Rectal smooth muscle tissue (tissue), 1 donor: Measurements from ENCODE around the gene PAMR1.
"Not testable (repeated sequence)": the region's sequence is repeated elsewhere in the genome, so short reads cannot be mapped to it uniquely, and the experiment has no call there.

ENCODE experiments used
- H3K27ac ChIP-seq: one replicate; pipeline ENCODE4 v1.7.0; 2013; ENCODE audit warnings: low read depth, low read length, inconsistent platforms
- H3K27me3 ChIP-seq: one replicate; pipeline ENCODE4 v1.7.0; 2013; ENCODE audit warnings: low read length; ENCODE audit not compliant: control insufficient read depth, insufficient read depth
- H3K36me3 ChIP-seq: one replicate; pipeline ENCODE4 v1.7.0; 2013; ENCODE audit warnings: low read length; ENCODE audit not compliant: control insufficient read depth, insufficient read depth
- H3K4me1 ChIP-seq: one replicate; pipeline ENCODE4 v1.7.0; 2013; ENCODE audit warnings: low read length; ENCODE audit not compliant: control insufficient read depth, insufficient read depth
- H3K4me3 ChIP-seq: one replicate; pipeline ENCODE4 v1.7.0; 2013; ENCODE audit warnings: low read length
- H3K9ac ChIP-seq: one replicate; pipeline ENCODE4 v1.7.0; 2013; ENCODE audit warnings: low read length

Gene PAMR1

DNA sequence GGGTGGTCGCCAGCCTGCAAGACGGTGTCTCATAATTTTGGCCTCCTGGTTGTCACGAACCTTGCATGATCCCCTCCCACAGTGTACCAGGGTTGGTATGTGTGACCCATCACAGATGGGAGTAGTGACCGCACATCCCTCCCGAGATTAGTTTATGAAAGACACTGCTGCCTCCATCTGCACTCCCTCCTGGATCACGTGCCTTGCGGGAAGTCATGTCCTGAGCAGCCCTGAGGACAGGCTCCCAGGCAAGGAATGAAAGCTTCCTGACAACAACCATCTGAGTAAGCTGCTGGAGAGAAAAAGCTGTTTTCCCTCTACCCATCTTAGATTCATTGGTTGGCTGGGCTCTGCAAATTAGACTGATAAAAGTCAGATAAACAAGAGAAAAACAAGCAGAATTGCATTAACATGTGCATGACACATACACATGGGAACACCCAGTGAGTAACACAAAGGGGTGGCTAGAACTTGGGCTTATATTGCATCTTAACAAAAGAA, 14.4 kb upstream of the PAMR1 start:
- no peak overlapping the region for H3K27ac ChIP-seq

DNA sequence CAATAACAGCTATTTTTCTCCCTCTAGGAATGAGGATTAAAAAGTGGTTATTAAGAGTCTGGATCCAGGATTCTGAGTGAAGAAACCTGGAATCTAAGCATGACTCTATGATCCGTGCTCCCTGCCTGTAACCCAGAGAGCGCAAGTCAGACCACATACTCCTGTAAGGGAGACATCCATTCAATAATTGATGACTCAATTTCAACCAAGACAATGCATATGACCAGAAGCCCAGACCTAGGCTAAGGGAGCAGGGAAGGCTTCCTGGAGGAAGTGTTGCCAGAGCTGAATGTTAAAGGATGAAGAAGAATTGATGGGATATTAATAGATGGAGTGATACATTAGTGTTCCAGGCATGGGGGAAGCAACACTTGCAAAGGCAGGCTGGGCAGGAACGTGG, 13.8 kb upstream of the PAMR1 start:
- no peaks in the 10 kb centered on the region for H3K27me3 ChIP-seq
- peak overlapping the region; percentile 25 for H3K27ac ChIP-seq
- H3K4me1 ChIP-seq, result peaks cover 16% of the 10 kb centered on the region
- no peak overlapping the region for H3K9ac ChIP-seq
- no peaks in the 10 kb centered on the region for H3K36me3 ChIP-seq
- H3K4me3 ChIP-seq, result no peak overlapping the region

More for the DNA sequence above, 14.4 kb upstream of the PAMR1 start:
- H3K36me3 ChIP-seq, result no peaks in the 10 kb centered on the region
- no peak overlapping the region for H3K4me3 ChIP-seq
- H3K27me3 ChIP-seq, result no peaks in the 10 kb centered on the region
- no peak overlapping the region for H3K9ac ChIP-seq
- H3K4me1 ChIP-seq, result peaks cover 16% of the 10 kb centered on the region

DNA sequence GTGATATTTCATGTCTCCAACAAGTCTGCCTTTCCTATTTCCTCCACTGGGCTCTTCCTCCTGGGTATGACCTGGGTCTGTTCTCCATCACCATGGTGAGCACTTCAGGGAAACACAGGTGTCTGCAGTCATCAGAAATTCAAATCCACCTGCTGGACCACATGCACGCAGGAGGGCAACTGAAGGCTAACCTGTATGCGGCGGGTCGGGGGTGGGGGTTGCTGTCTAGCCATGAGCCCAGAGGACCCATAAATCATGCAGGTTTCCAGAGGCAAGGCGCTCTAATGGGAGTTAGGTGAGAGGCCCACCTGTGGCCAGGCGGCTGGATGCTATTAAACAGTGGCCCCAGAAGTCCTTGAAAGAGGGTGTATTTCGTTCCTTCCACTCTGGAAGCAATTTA, 11.1 kb upstream of the PAMR1 start:
- no peak overlapping the region for H3K4me3 ChIP-seq
- no peak overlapping the region for H3K9ac ChIP-seq
- no peaks in the 10 kb centered on the region for H3K36me3 ChIP-seq
- H3K4me1 ChIP-seq, result peaks cover 6% of the 10 kb centered on the region
- no peaks in the 10 kb centered on the region for H3K27me3 ChIP-seq
- H3K27ac ChIP-seq, result no peak overlapping the region

DNA sequence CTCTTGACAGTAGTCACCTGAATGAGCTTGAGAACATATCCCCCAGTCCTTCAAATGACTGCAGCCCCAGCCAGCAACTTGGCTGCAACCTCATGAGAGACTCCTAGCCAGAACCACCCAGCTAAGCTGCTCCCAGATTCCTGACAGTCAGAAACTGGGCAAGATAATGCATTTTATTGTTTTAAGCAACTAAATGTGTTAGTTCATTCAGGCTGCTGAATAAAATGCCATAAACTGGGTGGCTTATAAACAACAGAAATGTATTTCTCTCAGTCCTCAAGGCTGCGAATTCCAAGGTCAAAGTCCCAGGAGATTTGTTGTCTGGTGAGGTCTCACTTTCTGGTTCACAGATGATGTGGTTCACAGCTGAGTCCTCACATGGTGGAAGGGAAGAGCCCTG, 5.8 kb upstream of the PAMR1 start:
- Histone ChIP-seq H3K27me3 (no peaks in the 10 kb centered on the region), H3K36me3 (no peaks in the 10 kb centered on the region), H3K27ac (peak overlapping the region; percentile 34), H3K4me1 (peaks cover 5% of the 10 kb centered on the region), H3K4me3 (no peak overlapping the region), H3K9ac (no peak overlapping the region)

DNA sequence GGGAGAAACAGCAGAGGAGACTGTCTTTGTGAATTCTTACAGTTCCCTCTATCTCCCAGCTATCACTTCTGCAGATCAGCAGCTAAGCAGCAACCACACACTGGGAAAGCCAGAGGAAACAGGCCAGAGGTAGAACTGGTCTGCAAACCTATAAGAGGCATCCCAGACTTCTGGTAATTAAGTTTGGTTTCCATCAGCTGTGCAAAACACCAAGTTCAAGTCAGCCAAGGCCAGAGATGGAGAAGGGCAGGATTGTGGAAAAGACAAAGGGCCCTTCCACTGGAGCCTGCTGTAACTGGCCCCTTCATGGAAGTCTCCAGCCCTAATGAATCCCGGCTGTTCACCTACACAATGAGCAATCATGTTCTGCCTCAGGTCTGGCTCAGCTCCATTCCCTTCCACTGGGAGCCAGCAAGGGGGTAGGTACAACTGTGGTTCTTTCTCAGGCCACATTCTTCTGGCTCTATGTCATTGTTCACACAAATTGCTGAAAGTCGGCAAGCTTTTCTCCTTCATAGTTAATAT, 4.6 kb upstream of the PAMR1 start:
- no peaks in the 10 kb centered on the region for H3K36me3 ChIP-seq
- peak overlapping the region; percentile 53 for H3K27ac ChIP-seq
- no peak overlapping the region for H3K9ac ChIP-seq
- peaks cover 5% of the 10 kb centered on the region for H3K4me1 ChIP-seq
- H3K4me3 ChIP-seq, result no peak overlapping the region
- peaks cover 4% of the 10 kb centered on the region for H3K27me3 ChIP-seq

DNA sequence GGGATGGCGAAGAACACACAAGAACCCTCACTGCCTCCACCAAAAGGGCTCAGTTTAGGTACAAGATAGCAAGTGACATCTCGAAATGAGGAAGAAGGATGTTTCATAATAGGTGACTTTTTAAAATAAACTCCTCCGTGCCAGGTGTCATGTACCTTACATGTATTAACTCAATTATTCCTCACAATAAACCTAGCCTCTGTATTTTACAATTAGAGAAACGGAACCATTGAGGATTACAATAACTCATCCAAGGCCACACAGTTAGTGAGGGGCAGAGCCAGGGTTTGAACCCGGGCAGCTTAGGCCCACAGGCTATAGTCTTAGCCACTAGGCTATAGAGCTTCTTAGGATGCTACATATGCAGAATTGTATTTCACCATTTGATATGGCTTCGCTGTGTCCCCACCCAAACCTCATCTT, 965 bp upstream of the PAMR1 start:
- H3K27me3 ChIP-seq, result peaks cover 4% of the 10 kb centered on the region
- H3K4me3 ChIP-seq, result peak overlapping the region; percentile 60
- H3K9ac ChIP-seq, result no peak overlapping the region

DNA sequence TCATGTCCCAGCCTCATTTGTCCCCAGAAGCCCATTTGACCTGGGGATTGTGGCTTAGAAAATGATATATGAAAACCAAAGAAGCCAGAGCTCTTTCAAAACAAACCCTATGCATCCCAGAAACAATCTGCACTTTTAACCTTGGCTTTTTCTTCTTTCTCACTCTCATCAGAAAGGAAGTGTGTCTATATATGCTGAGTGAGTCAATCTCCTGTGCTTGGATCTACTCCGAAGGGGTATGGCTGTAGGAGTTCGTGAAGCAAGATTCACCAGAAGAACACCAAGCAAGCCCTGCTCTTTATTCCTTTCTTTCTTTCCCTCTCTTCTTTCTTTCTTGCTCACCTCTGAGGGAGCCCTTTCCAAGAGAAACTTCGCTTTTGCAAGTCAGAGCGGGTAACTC, 636 bp downstream of the PAMR1 start:
- H3K9ac ChIP-seq, result no peak overlapping the region
- peak overlapping the region; percentile 81 for H3K27ac ChIP-seq

More for the DNA sequence above, 965 bp upstream of the PAMR1 start:
- Histone ChIP-seq H3K27ac (no peak overlapping the region), H3K4me1 (peaks cover 5% of the 10 kb centered on the region), H3K36me3 (no peaks in the 10 kb centered on the region)

DNA sequence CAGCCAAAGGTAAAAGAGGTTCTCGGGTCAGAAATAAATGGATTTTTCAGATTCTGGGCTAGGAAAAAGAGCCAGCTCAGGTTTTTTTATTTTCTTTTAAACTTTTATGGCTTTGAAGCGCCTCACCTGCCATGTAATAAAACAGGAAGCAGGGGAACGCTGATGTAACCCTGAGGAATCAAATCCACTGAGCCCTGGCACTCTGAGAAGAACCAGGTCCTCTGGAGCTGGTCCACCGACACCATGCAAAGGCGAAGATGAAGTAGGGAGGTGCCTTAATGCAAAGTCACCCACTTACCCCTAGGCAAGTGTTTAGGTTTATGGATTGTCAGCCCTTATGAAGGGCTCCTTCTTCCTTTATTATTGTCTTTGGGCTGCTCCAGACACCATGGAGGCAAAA, 1.6 kb downstream of the PAMR1 start:
- Histone ChIP-seq H3K9ac (no peak overlapping the region), H3K27ac (peak overlapping the region; percentile 81), H3K27me3 (peaks cover 4% of the 10 kb centered on the region), H3K4me3 (no peak overlapping the region), H3K4me1 (peaks cover 2% of the 10 kb centered on the region), H3K36me3 (no peaks in the 10 kb centered on the region)

More for the DNA sequence above, 636 bp downstream of the PAMR1 start:
- Histone ChIP-seq H3K36me3 (no peaks in the 10 kb centered on the region), H3K4me1 (peaks cover 3% of the 10 kb centered on the region), H3K4me3 (peak overlapping the region; percentile 60), H3K27me3 (peaks cover 4% of the 10 kb centered on the region)

DNA sequence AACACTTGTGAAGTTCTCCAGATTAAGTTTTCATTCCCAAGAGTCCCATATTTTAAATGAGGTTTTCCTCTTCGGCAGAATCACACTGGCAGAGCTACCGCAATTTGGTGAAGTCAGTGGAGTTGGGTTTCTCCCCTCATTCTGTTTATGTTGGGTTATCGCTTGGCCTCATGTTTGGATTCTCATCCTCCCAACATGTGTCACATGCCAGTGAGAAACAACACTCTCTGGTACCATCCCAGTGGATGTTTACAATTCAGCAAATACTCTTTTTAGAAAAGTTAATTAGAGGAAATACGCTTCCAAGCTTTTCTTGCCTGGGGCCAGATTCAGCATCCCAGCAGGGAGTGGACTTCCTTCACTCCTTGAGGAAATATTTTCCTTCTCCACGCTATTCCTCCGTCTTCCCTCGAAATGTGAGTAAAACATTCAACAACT, 2.1 kb downstream of the PAMR1 start:
- Histone ChIP-seq H3K36me3 (no peaks in the 10 kb centered on the region), H3K4me3 (no peak overlapping the region), H3K4me1 (peaks cover 2% of the 10 kb centered on the region), H3K27ac (peak overlapping the region; percentile 81), H3K27me3 (peaks cover 4% of the 10 kb centered on the region), H3K9ac (no peak overlapping the region)

DNA sequence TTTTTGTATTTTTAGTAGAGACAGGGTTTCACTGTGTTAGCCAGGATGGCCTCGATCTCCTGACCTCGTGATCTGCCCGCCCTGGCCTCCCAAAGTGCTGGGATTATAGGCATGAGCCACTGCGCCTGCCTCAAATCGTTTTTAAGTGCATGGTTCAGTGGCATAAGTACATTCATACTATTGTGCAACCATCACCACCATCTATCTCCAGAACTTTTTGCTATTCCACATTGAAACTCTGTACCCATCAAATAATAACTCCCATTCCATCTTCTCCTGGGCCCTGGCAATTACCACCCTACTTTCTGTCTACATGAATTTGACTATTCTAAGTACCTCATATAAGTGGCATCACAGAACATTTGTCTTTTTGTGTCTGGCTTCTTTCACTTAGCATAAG, 3.3 kb downstream of the PAMR1 start:
- not testable (repeated sequence) for H3K36me3 ChIP-seq, H3K4me3 ChIP-seq, H3K27ac ChIP-seq, H3K9ac ChIP-seq, H3K4me1 ChIP-seq, H3K27me3 ChIP-seq

DNA sequence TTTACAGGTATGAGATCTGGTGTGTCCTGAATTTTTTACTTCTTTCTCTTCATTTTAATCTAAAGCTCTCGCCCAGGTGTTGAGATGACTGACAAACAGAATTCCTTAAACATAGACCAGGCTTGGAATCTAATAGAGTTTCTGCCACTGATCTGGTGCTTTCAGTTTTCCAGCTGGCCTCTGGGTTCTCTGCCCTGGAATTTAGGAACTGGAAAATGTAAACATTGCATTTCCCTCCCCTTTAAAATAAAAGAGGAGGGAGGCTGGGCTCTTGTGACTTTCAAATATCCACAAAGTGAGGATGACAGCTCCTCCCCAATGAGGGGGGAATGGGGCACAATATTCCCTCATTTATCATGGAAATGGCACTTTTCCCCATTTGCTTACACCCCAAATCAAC, 5.0 kb downstream of the PAMR1 start:
- Histone ChIP-seq H3K36me3 (no peaks in the 10 kb centered on the region), H3K4me1 (peaks cover 6% of the 10 kb centered on the region), H3K27me3 (no peaks in the 10 kb centered on the region), H3K9ac (no peak overlapping the region), H3K27ac (peak overlapping the region; percentile 3), H3K4me3 (no peak overlapping the region)

DNA sequence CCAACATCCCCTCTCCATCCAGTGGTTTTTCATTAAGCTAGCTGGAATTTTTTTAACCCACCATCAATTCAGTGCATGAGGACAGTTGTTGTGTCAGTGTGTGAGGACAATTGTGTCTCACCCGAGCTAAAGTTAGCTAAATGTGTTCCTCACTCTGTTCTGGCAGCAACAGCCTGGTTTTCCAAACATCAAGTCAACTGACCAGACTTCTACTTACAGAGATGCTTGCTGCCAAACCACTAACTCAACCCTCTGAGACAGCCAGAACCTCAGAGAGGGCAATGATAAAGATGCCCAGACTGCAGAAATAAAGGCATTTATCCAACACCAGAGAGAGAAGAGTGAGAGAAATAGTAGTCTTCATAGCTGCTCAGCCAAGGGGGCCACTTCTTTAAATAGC, 6.7 kb downstream of the PAMR1 start:
- H3K4me1 ChIP-seq, result peaks cover 10% of the 10 kb centered on the region
- no peak overlapping the region for H3K9ac ChIP-seq
- no peaks in the 10 kb centered on the region for H3K27me3 ChIP-seq
- H3K27ac ChIP-seq, result no peak overlapping the region
- no peak overlapping the region for H3K4me3 ChIP-seq
- H3K36me3 ChIP-seq, result no peaks in the 10 kb centered on the region

DNA sequence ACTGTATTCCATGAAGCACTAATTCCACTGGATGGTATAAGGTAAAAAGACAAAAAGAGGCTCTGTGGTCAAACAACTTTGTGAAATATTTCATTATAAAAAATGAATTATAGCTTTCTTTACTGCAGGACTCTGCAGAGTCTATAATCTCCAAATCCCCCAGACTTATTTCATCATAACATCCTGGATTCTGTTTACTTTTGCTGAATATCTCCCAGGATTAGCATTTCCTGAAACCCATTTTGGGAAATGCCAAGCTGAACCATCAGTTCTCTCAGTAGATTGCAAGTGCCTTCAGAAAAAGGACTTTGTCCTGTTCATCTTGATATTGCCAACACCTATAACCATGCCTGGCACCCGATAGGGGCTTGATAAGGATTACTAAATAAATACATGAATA, 7.9 kb downstream of the PAMR1 start:
- H3K27me3 ChIP-seq, result no peaks in the 10 kb centered on the region
- no peaks in the 10 kb centered on the region for H3K36me3 ChIP-seq
- no peak overlapping the region for H3K27ac ChIP-seq
- peaks cover 10% of the 10 kb centered on the region for H3K4me1 ChIP-seq
- H3K9ac ChIP-seq, result no peak overlapping the region
- H3K4me3 ChIP-seq, result no peak overlapping the region
